Right hindlimb (tissue), 1 donor: ENCODE measurements around the gene CASR.

Experiments used
- DNase-seq: peaks from one replicate; pipeline ENCODE4 v3.0.0-alpha.2; 2018

CASR gene

GRCh38 chr3:122263058-122263457 lies 79.6 kb downstream of the CASR start:
- DNase-seq: no peak

GRCh38 chr3:122263974-122264588 lies 80.6 kb downstream of the CASR start:
- DNase-seq: no peak

- no peak for DNase-seq
Observed at GRCh38 chr3:122265957-122266356, 82.5 kb downstream of the CASR start.

- DNase-seq: no peak
Observed at GRCh38 chr3:122268257-122269024, 85.0 kb downstream of the CASR start.

GRCh38 chr3:122269045-122269444 lies 85.6 kb downstream of the CASR start:
- DNase-seq: no peak

GRCh38 chr3:122271246-122271898 lies 87.9 kb downstream of the CASR start:
- DNase-seq: no peak

- DNase-seq: no peak
Observed at GRCh38 chr3:122272879-122273278, 89.4 kb downstream of the CASR start.

- no peak for DNase-seq
Observed at GRCh38 chr3:122273498-122273897, 90.0 kb downstream of the CASR start.

- no peak for DNase-seq
Observed at GRCh38 chr3:122281891-122282290, 98.4 kb downstream of the CASR start.

GRCh38 chr3:122283796-122284445 lies 100.5 kb downstream of the CASR start:
- DNase-seq: no peak

- DNase-seq: no peak
Observed at GRCh38 chr3:122284486-122284885, 101.0 kb downstream of the CASR start.

- DNase-seq: no peak
Observed at GRCh38 chr3:122294359-122294758, 110.9 kb downstream of the CASR start.

- no peak for DNase-seq
Observed at GRCh38 chr3:122295266-122296062, 112.0 kb downstream of the CASR start.

- no peak for DNase-seq
Observed at GRCh38 chr3:122298239-122298638, 114.8 kb downstream of the CASR start.

- DNase-seq: no peak
Observed at GRCh38 chr3:122299215-122299614, 115.7 kb downstream of the CASR start.

- DNase-seq: no peak
Observed at GRCh38 chr3:122299872-122300460, 116.5 kb downstream of the CASR start.

GRCh38 chr3:122301063-122301462 lies 117.6 kb downstream of the CASR start:
- DNase-seq: no peak

- no peak for DNase-seq
Observed at GRCh38 chr3:122305818-122306621, 122.6 kb downstream of the CASR start.

GRCh38 chr3:122306622-122306953 lies 123.1 kb downstream of the CASR start:
- no peak for DNase-seq

GRCh38 chr3:122307094-122307687 lies 123.7 kb downstream of the CASR start:
- DNase-seq: no peak

GRCh38 chr3:122307976-122308375 lies 124.5 kb downstream of the CASR start:
- no peak for DNase-seq
